Measurements from ENCODE around the gene OSCP1.

Gene OSCP1, protein sequence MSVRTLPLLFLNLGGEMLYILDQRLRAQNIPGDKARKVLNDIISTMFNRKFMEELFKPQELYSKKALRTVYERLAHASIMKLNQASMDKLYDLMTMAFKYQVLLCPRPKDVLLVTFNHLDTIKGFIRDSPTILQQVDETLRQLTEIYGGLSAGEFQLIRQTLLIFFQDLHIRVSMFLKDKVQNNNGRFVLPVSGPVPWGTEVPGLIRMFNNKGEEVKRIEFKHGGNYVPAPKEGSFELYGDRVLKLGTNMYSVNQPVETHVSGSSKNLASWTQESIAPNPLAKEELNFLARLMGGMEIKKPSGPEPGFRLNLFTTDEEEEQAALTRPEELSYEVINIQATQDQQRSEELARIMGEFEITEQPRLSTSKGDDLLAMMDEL

GRCh38 chr1:36450270-36450918 lies at the start of gene OSCP1:
Gene OSCP1 (minus strand): TSS chr1:36450451. CDS start chr1:36450369, 82 bp downstream.
- Histone ChIP-seq H3K4me1 (ENCODE audit: control insufficient read depth, low read length) (peaks cover 12% of the 10 kb centered on the region), H3F3A (ENCODE audit: control insufficient read depth, insufficient read depth) (peaks cover 11% of the 10 kb centered on the region), H3K27me3 (ENCODE audit: control insufficient read depth, low read length) (no peaks in the 10 kb centered on the region), H3K79me2 (ENCODE audit: control insufficient read depth, low read length) (no peaks in the 10 kb centered on the region), H3K4me2 (ENCODE audit: low read length) (peak within 1 kb of the TSS; percentile 73), H3K9me3 (ENCODE audit: control insufficient read depth, insufficient read depth, low read length) (no peaks in the 10 kb centered on the region), H3K4me3 (ENCODE audit: low read length) (peak within 1 kb of the TSS; percentile 88), H3K9me2 (replicated peaks; ENCODE audit: control insufficient read depth, low read length) (no peaks in the 10 kb centered on the region), H3K27ac (ENCODE audit: low read depth, low read length) (peak within 1 kb of the TSS; percentile 41), H4K20me1 (ENCODE audit: control insufficient read depth, insufficient read depth, low read depth, low read length) (no peaks in the 10 kb centered on the region), H3K36me3 (ENCODE audit: control insufficient read depth, low read length) (peaks cover 15% of the 10 kb centered on the region)
- TF ChIP-seq, protein P1, sequence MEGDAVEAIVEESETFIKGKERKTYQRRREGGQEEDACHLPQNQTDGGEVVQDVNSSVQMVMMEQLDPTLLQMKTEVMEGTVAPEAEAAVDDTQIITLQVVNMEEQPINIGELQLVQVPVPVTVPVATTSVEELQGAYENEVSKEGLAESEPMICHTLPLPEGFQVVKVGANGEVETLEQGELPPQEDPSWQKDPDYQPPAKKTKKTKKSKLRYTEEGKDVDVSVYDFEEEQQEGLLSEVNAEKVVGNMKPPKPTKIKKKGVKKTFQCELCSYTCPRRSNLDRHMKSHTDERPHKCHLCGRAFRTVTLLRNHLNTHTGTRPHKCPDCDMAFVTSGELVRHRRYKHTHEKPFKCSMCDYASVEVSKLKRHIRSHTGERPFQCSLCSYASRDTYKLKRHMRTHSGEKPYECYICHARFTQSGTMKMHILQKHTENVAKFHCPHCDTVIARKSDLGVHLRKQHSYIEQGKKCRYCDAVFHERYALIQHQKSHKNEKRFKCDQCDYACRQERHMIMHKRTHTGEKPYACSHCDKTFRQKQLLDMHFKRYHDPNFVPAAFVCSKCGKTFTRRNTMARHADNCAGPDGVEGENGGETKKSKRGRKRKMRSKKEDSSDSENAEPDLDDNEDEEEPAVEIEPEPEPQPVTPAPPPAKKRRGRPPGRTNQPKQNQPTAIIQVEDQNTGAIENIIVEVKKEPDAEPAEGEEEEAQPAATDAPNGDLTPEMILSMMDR (IDR thresholded peaks at IDR 0.05; ENCODE audit: low read depth, low read length, poor library complexity, severe bottlenecking): no peak
- no peak for TF ChIP-seq EZH2phosphoT487 (IDR thresholded peaks at IDR 0.05; ENCODE audit: borderline replicate concordance, low read length)

DNA sequence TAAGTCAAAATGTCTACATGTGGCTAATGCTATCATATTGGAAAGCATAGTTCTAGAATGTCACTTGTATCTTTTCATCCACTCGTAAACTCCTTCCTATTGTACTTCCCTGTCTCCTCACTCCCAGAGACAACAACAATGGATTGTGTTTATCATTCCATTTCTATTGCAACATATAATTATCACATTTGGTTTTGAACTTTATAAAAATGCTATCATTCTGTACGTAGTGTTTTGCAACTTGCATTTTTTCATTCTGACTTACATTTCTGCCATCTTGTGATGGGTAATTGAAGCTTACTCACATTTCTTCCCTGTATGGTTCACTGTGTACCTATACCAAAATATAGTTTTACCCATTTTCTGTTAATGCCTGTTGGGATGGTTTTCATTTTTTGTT lies 47.0 kb upstream of the OSCP1 start:
- H3K27ac ChIP-seq (ENCODE audit: low read depth, low read length): no peak overlapping the region
- no peaks in the 10 kb centered on the region for H3K4me1 ChIP-seq (ENCODE audit: control insufficient read depth, low read length)
- TF ChIP-seq, protein P1 (IDR thresholded peaks at IDR 0.05; ENCODE audit: low read depth, low read length, poor library complexity, severe bottlenecking): no peak
- TF ChIP-seq EZH2phosphoT487 (IDR thresholded peaks at IDR 0.05; ENCODE audit: borderline replicate concordance, low read length): no peak
- no peaks in the 10 kb centered on the region for H3K36me3 ChIP-seq (ENCODE audit: control insufficient read depth, low read length)
- H3F3A ChIP-seq (ENCODE audit: control insufficient read depth, insufficient read depth): no peaks in the 10 kb centered on the region
- H3K4me2 ChIP-seq (ENCODE audit: low read length): no peak overlapping the region
- H3K27me3 ChIP-seq (ENCODE audit: control insufficient read depth, low read length): peaks cover 15% of the 10 kb centered on the region; the same call in 1 of the 2 replicates
- H4K20me1 ChIP-seq (ENCODE audit: control insufficient read depth, insufficient read depth, low read depth, low read length): no peaks in the 10 kb centered on the region
- no peaks in the 10 kb centered on the region for H3K9me3 ChIP-seq (ENCODE audit: control insufficient read depth, insufficient read depth, low read length)
- no peak overlapping the region for H3K4me3 ChIP-seq (ENCODE audit: low read length)
- H3K79me2 ChIP-seq (ENCODE audit: control insufficient read depth, low read length): no peaks in the 10 kb centered on the region
- no peaks in the 10 kb centered on the region for H3K9me2 ChIP-seq (replicated peaks; ENCODE audit: control insufficient read depth, low read length)

GRCh38 chr1:36494971-36495370 lies 44.7 kb upstream of the OSCP1 start:
- H3K4me2 ChIP-seq (ENCODE audit: low read length): no peak overlapping the region
- no peaks in the 10 kb centered on the region for H3K36me3 ChIP-seq (ENCODE audit: control insufficient read depth, low read length)
- H4K20me1 ChIP-seq (ENCODE audit: control insufficient read depth, insufficient read depth, low read depth, low read length): no peaks in the 10 kb centered on the region
- no peaks in the 10 kb centered on the region for H3K9me2 ChIP-seq (replicated peaks; ENCODE audit: control insufficient read depth, low read length)
- peaks cover 15% of the 10 kb centered on the region; the same call in 1 of the 2 replicates for H3K27me3 ChIP-seq (ENCODE audit: control insufficient read depth, low read length)
- no peak for TF ChIP-seq EZH2phosphoT487 (IDR thresholded peaks at IDR 0.05; ENCODE audit: borderline replicate concordance, low read length)
- TF ChIP-seq, protein P1 (IDR thresholded peaks at IDR 0.05; ENCODE audit: low read depth, low read length, poor library complexity, severe bottlenecking): no peak
- H3K4me1 ChIP-seq (ENCODE audit: control insufficient read depth, low read length): no peaks in the 10 kb centered on the region
- H3K79me2 ChIP-seq (ENCODE audit: control insufficient read depth, low read length): no peaks in the 10 kb centered on the region
- H3F3A ChIP-seq (ENCODE audit: control insufficient read depth, insufficient read depth): no peaks in the 10 kb centered on the region
- H3K27ac ChIP-seq (ENCODE audit: low read depth, low read length): no peak overlapping the region
- H3K4me3 ChIP-seq (ENCODE audit: low read length): no peak overlapping the region
- H3K9me3 ChIP-seq (ENCODE audit: control insufficient read depth, insufficient read depth, low read length): no peaks in the 10 kb centered on the region

Data from DOHH2 (cell line).